Activated CD4-positive, CD25-positive, alpha-beta regulatory T cell treated with anti-CD3 and anti-CD28 coated beads, Interleukin-2, amount 50 U/mL, for 16 hours (primary cell): ENCODE data around the gene CTBP2.

Source experiments
- DNase-seq: peaks from one replicate; pipeline ENCODE4 v3.0.0-alpha.2; 2020; ENCODE audit warnings: low read depth, low spot score

CTBP2 gene

GRCh38 chr10:125125951-125126735 lies 34.2 kb downstream of the CTBP2 start:
- DNase-seq, result no peak

GRCh38 chr10:125124907-125125306 lies 35.5 kb downstream of the CTBP2 start:
- DNase-seq, result no peak

- DNase-seq, result no peak
Measured at GRCh38 chr10:125124115-125124487, 36.3 kb downstream of the CTBP2 start.

- no peak for DNase-seq
Measured at GRCh38 chr10:125123476-125124114, 36.8 kb downstream of the CTBP2 start.

- DNase-seq, result no peak
Measured at GRCh38 chr10:125122566-125122965, 37.8 kb downstream of the CTBP2 start.

GRCh38 chr10:125121003-125121402 lies 39.4 kb downstream of the CTBP2 start:
- no peak for DNase-seq

GRCh38 chr10:125120053-125120710 lies 40.2 kb downstream of the CTBP2 start:
- no peak for DNase-seq

- DNase-seq, result no peak
Measured at GRCh38 chr10:125118701-125119100, 41.7 kb downstream of the CTBP2 start.

- no peak for DNase-seq
Measured at GRCh38 chr10:125118011-125118611, 42.3 kb downstream of the CTBP2 start.

- DNase-seq, result no peak
Measured at GRCh38 chr10:125116652-125117310, 43.6 kb downstream of the CTBP2 start.

- no peak for DNase-seq
Measured at GRCh38 chr10:125116041-125116649, 44.2 kb downstream of the CTBP2 start.

GRCh38 chr10:125115409-125115808 lies 45.0 kb downstream of the CTBP2 start:
- no peak for DNase-seq

GRCh38 chr10:125114761-125115391 lies 45.5 kb downstream of the CTBP2 start:
- DNase-seq, result no peak

- no peak for DNase-seq
Measured at GRCh38 chr10:125113691-125114371, 46.5 kb downstream of the CTBP2 start.

- no peak for DNase-seq
Measured at GRCh38 chr10:125112697-125113494, 47.5 kb downstream of the CTBP2 start.

GRCh38 chr10:125111118-125111727 lies 49.1 kb downstream of the CTBP2 start:
- no peak for DNase-seq

GRCh38 chr10:125107965-125108580 lies 52.3 kb downstream of the CTBP2 start:
- no peak for DNase-seq

- DNase-seq, result no peak
Measured at GRCh38 chr10:125107166-125107949, 53.0 kb downstream of the CTBP2 start.
